Stimulated activated naive CD8-positive, alpha-beta T cell treated with anti-CD3 and anti-CD28 coated beads, Interleukin-15, Interleukin-2, amounts not matched to agents 100 ng/mL and 50 ng/mL, for 24 hours (primary cell): Measurements from ENCODE around the gene AKR1C3.
"Not testable (repeated sequence)": the region's sequence is repeated elsewhere in the genome, so short reads cannot be mapped to it uniquely, and the experiment has no call there.

ENCODE experiments used
- H3K27ac Mint-ChIP-seq: one replicate; pipeline ENCODE4 v1.8.0; 2021; ENCODE audit warnings: mild to moderate bottlenecking, mixed read lengths
- H3K27me3 Mint-ChIP-seq: one replicate; pipeline ENCODE4 v1.8.0; 2021; ENCODE audit warnings: mixed read lengths
- H3K36me3 Mint-ChIP-seq: one replicate; pipeline ENCODE4 v1.8.0; 2021; ENCODE audit warnings: low read depth, mixed read lengths
- H3K4me1 Mint-ChIP-seq: one replicate; pipeline ENCODE4 v1.8.0; 2021; ENCODE audit warnings: low read depth, mixed read lengths
- H3K4me3 Mint-ChIP-seq: one replicate; pipeline ENCODE4 v1.8.0; 2021; ENCODE audit warnings: mild to moderate bottlenecking, mixed read lengths
- H3K9me3 Mint-ChIP-seq: one replicate; pipeline ENCODE4 v1.8.0; 2021; ENCODE audit warnings: mixed read lengths

AKR1C3 gene

DNA sequence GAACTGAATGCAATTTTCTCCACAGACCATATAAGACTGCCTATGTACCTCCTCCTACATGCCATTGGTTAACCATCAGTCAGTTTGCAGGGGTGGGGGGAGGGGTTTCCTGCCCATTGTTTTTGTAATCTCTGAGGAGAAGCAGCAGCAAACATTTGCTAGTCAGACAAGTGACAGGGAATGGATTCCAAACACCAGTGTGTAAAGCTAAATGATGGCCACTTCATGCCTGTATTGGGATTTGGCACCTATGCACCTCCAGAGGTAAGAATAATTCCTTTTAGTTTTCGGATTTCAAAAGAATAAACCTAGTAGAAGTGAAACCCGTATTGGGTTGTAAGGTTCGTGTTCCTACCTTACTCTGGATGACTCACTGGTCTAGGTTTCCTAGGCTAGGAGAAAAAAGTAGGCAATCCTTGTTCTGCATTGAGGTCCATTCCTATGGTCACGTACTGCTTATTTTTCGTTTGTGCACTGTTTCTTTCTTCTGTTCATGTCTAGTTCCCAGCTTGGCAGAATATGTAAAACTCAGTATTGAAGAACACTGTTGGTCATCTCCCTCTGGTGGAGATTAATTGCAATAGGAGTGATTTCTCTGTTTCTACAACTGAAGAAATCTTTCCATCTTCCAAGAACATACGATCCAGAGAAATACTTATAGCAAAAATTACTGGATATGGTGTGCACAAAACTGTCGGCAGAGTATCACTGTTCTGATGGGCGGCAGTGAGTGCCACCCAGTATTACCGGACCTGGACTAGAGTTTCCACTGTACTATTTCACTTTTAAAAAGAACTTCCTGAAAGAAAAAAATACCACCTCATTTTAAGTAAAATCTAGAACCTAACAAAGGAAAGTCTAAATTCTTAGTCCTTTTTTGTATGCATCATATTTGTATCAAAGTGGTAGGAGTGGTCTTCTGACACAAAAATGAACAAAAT lies at the start of gene AKR1C3:
Gene AKR1C3 (plus strand): TSS at position 150 of the 941 bp plus-strand sequence. CDS start 31 bp downstream, at position 181.
- Mint-ChIP-seq H3K4me3 (peak within 1 kb of the TSS; percentile 72), H3K27ac (no peak within 1 kb of the TSS), H3K9me3 (peaks cover 14% of the 10 kb centered on the region), H3K4me1 (no peaks in the 10 kb centered on the region), H3K36me3 (no peaks in the 10 kb centered on the region), H3K27me3 (peaks cover 21% of the 10 kb centered on the region)

DNA sequence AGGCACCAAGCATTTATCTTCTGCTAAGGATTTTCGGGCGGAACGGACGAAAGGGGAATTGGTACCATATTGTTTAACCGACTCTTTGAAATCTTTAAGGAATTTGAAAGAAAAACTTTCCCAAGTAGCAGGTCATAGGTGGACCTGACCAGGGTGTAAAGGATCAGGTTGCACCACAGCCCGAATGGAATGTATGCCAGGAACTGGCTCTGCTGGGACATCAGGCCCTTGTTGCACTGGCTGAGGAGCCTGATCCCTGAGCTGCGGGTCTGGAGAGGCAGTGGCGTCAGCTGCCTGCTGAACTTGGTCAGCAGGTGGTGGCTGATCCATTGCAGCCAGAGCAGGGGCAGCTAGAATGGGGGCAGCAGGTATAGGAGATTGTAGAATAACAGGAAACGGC lies 49.1 kb upstream of the AKR1C3 start:
- no peaks in the 10 kb centered on the region for H3K36me3 Mint-ChIP-seq
- H3K27me3 Mint-ChIP-seq: no peaks in the 10 kb centered on the region
- H3K9me3 Mint-ChIP-seq: no peaks in the 10 kb centered on the region
- H3K4me1 Mint-ChIP-seq: no peaks in the 10 kb centered on the region
- no peak overlapping the region for H3K27ac Mint-ChIP-seq
- H3K4me3 Mint-ChIP-seq: no peak overlapping the region

DNA sequence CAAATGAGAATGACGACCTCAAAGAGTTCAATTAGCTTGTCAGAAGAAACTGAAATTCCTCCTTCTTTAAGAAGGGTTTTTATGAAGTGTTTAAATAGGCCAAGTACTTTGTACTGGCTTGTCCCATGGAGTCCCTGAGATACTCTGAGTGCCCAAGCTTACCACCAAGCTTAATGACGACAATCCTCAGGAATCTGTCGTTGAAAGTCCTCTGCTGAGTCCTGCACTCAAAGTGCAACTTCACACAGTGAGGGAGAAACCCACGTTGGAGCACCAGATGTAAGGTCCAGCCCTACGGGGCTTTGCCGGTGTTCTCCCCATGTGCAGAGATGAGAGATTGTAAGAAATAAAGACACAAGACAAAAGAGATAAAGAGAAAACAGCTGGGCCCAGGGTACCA lies 47.8 kb upstream of the AKR1C3 start:
- no peaks in the 10 kb centered on the region for H3K9me3 Mint-ChIP-seq
- no peaks in the 10 kb centered on the region for H3K4me1 Mint-ChIP-seq
- H3K27me3 Mint-ChIP-seq: no peaks in the 10 kb centered on the region
- H3K36me3 Mint-ChIP-seq: no peaks in the 10 kb centered on the region
- H3K4me3 Mint-ChIP-seq: no peak overlapping the region
- no peak overlapping the region for H3K27ac Mint-ChIP-seq

DNA sequence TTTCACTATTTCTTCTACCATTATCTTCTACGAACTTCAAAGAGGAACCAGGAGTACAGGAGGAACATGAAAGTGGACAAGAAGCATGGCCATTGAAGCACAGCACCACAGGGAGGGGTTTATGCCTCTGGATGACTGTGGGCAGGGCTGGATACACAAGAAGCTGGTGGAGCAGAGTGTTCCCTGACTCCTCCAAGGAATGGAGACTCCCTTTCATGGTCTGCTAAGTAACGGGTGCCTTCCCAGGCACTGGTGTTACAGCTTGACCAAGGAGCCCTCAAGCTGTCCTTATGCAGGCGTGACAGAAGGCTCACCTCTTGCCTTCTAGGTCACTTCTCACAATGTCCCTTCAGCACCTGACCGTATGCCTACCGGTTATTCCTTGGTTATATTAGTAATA lies 47.2 kb upstream of the AKR1C3 start:
- not testable (repeated sequence) for H3K9me3 Mint-ChIP-seq, H3K4me1 Mint-ChIP-seq, H3K36me3 Mint-ChIP-seq, H3K27ac Mint-ChIP-seq, H3K4me3 Mint-ChIP-seq, H3K27me3 Mint-ChIP-seq

DNA sequence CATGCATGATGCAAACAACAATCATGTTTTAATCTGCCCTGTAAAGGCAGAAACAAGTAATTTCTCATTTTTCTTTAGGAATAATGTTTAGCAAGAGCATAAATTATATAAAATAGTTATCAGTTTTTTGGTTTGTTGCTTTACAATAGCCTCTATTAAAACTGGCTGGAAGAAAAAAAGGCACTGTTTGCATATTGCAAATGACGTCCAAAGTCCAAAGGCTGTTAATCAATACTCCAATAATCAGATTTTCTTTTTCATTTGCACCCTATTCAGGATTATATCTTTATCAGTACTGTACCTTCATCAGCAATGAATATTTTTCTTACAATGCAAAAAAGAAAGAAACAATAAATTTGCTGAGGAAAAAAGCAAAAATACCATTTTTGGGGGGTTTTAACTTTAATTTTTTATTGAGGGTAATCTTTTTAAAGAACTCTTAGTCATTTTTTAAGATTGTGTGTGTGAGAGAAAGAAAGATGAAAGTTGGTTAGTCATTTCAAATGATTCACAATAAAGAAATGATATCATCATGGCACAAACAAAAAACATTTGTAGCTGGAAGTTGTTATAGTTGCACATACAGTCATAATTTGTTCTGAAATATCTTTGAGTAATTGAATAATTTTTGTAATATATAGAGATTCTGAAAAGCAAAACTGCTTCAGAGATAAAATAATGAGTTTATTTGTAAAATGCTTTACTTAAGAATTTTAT lies 46.1 kb upstream of the AKR1C3 start:
- no peak overlapping the region for H3K27ac Mint-ChIP-seq
- H3K4me3 Mint-ChIP-seq: no peak overlapping the region
- H3K4me1 Mint-ChIP-seq: no peaks in the 10 kb centered on the region
- H3K27me3 Mint-ChIP-seq: no peaks in the 10 kb centered on the region
- no peaks in the 10 kb centered on the region for H3K36me3 Mint-ChIP-seq
- no peaks in the 10 kb centered on the region for H3K9me3 Mint-ChIP-seq

DNA sequence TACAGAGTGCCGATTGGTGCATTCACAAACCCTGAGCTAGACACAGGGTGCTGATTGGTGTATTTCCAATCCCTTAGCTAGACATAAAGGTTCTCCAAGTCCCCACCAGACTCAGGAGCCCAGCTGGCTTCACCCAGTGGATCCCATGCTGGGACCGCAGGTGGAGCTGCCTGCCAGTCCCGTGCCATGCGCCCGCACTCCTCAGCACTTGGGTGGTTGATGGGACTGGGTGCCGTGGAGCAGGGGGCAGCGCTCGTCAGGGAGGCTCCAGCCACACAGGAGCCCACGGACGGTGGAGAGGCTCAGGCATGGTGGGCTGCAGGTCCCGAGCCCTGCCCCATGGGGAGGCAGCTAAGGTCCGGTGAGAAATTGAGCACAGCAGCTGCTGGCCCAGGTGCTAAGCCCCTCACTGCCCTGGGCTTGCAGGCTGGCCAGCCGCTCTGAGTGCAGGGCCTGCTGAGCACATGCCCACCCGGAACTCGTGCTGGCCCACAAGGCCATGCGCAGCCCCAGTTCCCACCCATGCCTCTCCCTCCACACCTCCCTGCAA lies 41.2 kb upstream of the AKR1C3 start:
- H3K4me1 Mint-ChIP-seq: not testable (repeated sequence)

DNA sequence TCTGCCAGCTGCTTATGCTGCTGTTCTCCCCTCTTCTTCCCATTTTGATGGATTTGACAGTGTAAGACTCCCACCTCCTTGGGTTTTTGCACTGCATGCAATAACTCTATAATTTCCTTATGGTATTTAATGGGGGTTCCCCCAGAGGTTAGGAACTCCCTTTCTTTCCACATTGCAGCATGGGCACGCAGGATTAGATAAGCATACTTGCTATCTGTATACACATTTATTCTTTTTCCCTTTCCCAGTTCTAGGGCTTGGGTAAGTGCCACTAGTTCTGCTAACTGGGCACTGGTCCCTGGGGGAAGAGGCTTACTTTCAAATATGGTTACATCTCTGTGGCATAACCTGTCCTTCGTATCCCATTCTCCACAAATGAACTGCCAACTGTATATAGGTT lies 39.4 kb upstream of the AKR1C3 start:
- not testable (repeated sequence) for H3K9me3 Mint-ChIP-seq, H3K27ac Mint-ChIP-seq, H3K27me3 Mint-ChIP-seq, H3K36me3 Mint-ChIP-seq, H3K4me3 Mint-ChIP-seq, H3K4me1 Mint-ChIP-seq

More for the DNA sequence above, 41.2 kb upstream of the AKR1C3 start:
- H3K27ac Mint-ChIP-seq, H3K36me3 Mint-ChIP-seq, H3K9me3 Mint-ChIP-seq, H3K27me3 Mint-ChIP-seq, H3K4me3 Mint-ChIP-seq: not testable (repeated sequence)

DNA sequence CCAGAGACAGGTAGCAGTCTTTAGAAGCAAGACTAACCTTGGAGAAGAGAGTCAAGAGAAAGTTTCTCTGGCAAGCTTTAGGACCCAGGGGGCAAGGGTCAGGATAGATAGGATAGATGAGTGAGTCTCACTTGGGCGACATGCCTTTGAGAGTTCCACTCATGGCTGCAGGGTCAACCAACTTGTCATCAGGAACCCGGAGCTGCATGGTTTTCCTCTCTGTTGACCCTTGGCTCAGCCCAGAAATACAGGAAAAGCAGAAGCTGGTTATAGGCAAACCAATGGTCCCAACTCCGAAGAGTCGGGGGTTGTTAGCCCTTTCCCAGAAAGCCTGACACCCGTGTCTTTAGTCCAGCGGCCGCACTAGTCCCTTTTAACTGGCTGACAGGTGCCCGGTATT lies 34.9 kb upstream of the AKR1C3 start:
- not testable (repeated sequence) for H3K27ac Mint-ChIP-seq, H3K27me3 Mint-ChIP-seq, H3K4me1 Mint-ChIP-seq, H3K36me3 Mint-ChIP-seq, H3K4me3 Mint-ChIP-seq, H3K9me3 Mint-ChIP-seq

DNA sequence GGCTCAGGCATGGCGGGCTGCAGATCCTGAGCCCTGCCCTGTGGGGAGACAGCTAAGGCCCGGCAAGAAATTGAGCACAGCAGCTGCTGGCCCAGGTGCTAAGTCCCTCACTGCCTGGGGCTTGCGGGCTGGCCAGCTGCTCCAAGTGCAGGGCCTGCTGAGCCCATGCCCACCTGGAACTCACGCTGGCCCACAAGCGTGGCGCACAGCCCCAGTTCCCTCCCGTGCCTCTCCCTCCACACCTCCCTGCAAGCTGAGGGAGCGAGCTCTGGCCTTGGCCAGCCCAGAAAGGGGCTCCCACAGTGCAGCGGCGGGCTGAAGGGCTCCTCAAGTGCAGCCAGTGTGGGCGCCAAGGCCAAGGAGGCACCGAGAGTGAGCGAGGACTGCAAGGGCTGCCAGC lies 33.4 kb upstream of the AKR1C3 start:
- not testable (repeated sequence) for H3K36me3 Mint-ChIP-seq, H3K4me3 Mint-ChIP-seq, H3K9me3 Mint-ChIP-seq, H3K27ac Mint-ChIP-seq, H3K27me3 Mint-ChIP-seq, H3K4me1 Mint-ChIP-seq

DNA sequence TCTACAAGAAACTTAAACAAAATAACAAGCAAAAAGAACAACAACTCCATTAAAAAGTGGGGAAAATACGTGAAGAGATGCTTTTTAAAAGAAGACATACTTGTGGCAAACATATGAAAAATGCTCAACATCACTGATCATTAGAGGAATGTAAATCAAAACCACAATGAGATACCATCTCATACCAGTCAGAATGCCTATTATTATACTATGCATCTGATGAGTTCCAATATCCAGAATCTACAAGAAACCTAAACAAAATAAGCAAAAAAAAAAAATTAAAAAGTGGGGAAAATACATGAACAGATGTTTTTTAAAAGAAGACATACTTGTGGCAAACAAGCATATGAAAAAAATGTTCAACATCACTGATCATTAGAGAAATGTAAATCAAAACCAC lies 29.6 kb upstream of the AKR1C3 start:
- peaks cover 3% of the 10 kb centered on the region for H3K27me3 Mint-ChIP-seq
- no peaks in the 10 kb centered on the region for H3K9me3 Mint-ChIP-seq
- no peaks in the 10 kb centered on the region for H3K36me3 Mint-ChIP-seq
- no peak overlapping the region for H3K27ac Mint-ChIP-seq
- H3K4me3 Mint-ChIP-seq: no peak overlapping the region
- no peaks in the 10 kb centered on the region for H3K4me1 Mint-ChIP-seq

DNA sequence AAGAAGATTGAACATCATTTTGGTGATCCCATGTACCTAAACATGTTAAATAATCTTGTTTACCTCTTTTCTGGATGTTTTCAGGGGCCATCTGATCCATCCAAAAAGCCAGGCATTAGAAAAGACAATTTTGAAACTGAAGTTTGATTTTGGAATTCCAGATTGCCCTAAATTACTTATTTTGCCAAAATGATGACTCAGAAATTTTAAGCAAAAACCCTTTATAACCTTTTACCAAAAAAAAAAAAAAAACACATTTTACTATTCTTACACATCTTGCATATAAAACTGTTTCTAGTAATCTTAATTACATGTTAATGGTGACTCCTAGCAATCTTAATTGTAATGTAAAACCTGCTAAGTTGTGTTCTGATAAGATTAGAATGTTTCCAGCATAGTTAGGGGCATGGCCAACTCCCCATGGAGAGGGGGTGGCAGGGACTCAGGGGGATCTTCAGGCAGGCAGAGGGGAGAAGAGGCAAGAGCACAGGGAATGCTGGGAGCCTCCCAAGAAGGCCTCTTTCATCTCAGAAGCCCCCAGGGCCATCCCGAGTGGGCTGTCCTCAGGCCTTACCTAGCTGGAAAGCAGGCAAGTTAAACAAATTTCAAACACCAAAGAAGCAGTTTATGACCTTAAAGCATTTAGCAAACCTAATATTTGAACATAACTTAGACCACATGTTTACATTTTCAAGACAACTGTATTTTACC lies 25.8 kb upstream of the AKR1C3 start:
- Mint-ChIP-seq H3K4me3 (no peak overlapping the region), H3K27ac (no peak overlapping the region), H3K9me3 (no peaks in the 10 kb centered on the region), H3K36me3 (no peaks in the 10 kb centered on the region), H3K4me1 (no peaks in the 10 kb centered on the region), H3K27me3 (no peaks in the 10 kb centered on the region)

DNA sequence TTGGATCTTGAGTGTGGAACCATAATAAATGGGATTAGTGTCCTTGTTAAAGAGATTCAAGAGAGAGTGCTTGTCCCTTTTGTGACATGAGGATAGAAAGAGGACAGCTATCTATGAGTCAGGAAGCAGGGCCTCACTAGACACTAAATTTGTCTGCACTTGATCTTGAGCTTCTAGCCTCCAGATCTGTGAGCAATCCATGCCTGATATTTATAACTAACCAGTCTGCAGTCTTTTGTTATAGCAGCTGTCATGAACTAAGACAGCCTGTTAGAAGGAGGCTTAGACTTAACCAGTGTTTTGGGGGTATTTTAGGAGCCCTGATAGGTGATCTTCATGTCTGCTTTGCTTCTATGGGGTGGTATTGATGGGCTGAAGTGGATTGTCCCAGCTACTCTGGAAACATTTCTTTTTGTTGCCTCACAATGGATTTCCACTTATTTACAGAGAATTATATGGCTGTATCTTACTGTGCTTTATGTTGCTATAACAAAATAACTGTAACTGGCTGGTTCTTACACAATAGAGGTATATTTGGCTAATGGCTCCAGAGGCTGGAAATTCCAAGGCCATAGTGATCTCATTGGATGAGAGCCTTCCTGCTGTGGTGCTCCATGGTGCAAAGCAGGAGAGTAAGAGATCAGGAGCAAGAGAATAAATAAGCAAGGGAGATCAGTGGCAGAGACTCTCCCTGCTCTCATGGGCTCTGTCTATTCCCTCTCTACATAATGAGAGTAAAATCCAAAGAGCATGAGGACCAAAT lies 23.4 kb upstream of the AKR1C3 start:
- Mint-ChIP-seq H3K36me3 (no peaks in the 10 kb centered on the region), H3K9me3 (no peaks in the 10 kb centered on the region), H3K27me3 (no peaks in the 10 kb centered on the region), H3K27ac (no peak overlapping the region), H3K4me1 (no peaks in the 10 kb centered on the region), H3K4me3 (no peak overlapping the region)

DNA sequence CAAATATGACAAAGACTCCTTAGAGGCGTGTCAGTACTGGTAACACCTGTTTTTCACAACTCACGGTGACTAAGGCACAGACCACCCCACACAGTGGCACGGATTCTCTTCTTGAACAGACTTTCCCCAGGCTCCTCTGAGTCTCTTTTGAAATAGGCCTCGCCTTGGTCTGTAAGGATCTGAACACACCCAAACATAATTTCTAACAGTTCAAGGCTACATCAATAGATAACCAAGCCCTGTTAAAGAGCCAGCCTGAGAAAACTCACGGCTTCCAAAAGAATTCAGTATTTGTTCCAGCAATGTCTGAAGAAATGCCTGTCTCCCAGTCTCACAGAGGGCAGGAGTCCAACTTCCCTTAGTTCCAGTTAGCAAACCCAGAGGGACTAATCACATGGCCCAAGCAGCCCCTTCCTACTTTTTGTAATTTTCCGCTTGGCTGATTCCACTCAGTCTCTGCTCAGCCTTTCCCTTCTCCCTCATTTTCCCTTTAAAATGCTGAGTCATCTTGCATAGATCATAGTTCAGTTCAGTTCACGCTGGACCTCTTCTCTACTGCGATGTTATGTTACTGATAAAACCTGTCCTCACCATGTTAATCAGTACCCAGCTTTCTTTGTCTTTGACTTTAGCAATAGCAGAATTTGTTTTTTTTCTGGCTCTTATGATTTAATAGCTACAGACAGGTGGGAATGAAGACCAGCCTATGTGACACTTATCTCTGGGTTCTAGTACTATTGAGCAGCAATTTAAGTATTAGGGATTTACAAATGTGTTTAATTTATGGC lies 22.6 kb upstream of the AKR1C3 start:
- H3K36me3 Mint-ChIP-seq: no peaks in the 10 kb centered on the region
- H3K4me3 Mint-ChIP-seq: no peak overlapping the region
- H3K27ac Mint-ChIP-seq: no peak overlapping the region
- H3K9me3 Mint-ChIP-seq: no peaks in the 10 kb centered on the region
- no peaks in the 10 kb centered on the region for H3K27me3 Mint-ChIP-seq
- H3K4me1 Mint-ChIP-seq: no peaks in the 10 kb centered on the region

DNA sequence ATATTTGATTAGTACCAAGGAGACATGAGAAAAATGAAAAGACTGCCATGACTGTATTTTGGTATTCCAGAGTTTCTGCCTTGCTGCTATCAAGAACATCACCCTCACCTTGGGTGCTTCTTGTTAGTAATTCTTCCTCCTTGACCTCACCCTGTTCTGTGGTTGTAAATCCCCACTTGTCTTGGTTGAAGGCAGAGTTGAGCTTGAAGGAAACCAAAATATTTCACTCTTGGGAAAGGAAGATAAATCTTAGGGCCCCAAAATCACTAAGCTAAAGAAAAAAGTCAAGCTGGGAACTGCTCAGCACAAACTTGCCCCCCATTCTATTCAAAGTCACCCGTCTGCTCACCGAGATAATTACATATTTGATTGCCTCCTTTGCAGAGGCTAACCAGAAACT lies 20.6 kb upstream of the AKR1C3 start:
- Mint-ChIP-seq H3K4me1 (no peaks in the 10 kb centered on the region), H3K27me3 (no peaks in the 10 kb centered on the region), H3K27ac (no peak overlapping the region), H3K9me3 (no peaks in the 10 kb centered on the region), H3K36me3 (no peaks in the 10 kb centered on the region), H3K4me3 (no peak overlapping the region)
